Calu3 (cell line): ENCODE measurements around the gene KCNK10. TPM values are rescaled to one million over a fixed set of nuclear protein-coding genes. Genes with fewer than 3 reads are reported as not detected.

ENCODE experiments used
- BruUV-seq: library from RNA; stranded (reverse); fragments of 400-500 nt; replicated peaks from 2 replicates; lab custom pipeline; 2021; lab: Mats Ljungman, UMichigan
- CTCF ChIA-PET: fragments of 300-600 bp; sonication (Branson Sonifier 250); formaldehyde crosslinking; loops from one replicate; lab custom pipeline; 2022; ENCODE audit warnings: antibody characterized with exemption; lab: Charles Lee
- DNase-seq: peaks from one replicate; pipeline ENCODE4 v3.0.0; 2022
- H3K27ac Mint-ChIP-seq: one replicate; pipeline ENCODE4 v1.8.0; 2022; ENCODE audit warnings: mixed read lengths; ENCODE audit not compliant: unreplicated experiment
- H3K27me3 Mint-ChIP-seq: one replicate; pipeline ENCODE4 v1.8.0; 2022; ENCODE audit warnings: mixed read lengths; ENCODE audit not compliant: unreplicated experiment
- H3K36me3 Mint-ChIP-seq: one replicate; pipeline ENCODE4 v1.8.0; 2022; ENCODE audit warnings: mild to moderate bottlenecking, moderate library complexity, mixed read lengths; ENCODE audit not compliant: insufficient read depth, unreplicated experiment
- H3K4me1 Mint-ChIP-seq: one replicate; pipeline ENCODE4 v1.8.0; 2022; ENCODE audit warnings: mild to moderate bottlenecking, low read depth, mixed read lengths; ENCODE audit not compliant: unreplicated experiment
- H3K4me3 Mint-ChIP-seq: one replicate; pipeline ENCODE4 v1.8.0; 2022; ENCODE audit warnings: mild to moderate bottlenecking, low read depth, moderate library complexity, mixed read lengths; ENCODE audit not compliant: unreplicated experiment
- H3K9me3 Mint-ChIP-seq: one replicate; pipeline ENCODE4 v1.8.0; 2022; ENCODE audit warnings: low read depth, mixed read lengths; ENCODE audit not compliant: unreplicated experiment
- intact Hi-C: fragments of 100-400 bp; cut with micrococcal nuclease; formaldehyde crosslinking; loops from one replicate; pipeline ENCODE4 v1.10.0; 2022; ENCODE audit not compliant: unreplicated experiment
- total RNA-seq: library from RNA; stranded (reverse); gene quantifications from 2 replicates; pipeline ENCODE4 v1.2.3, GENCODE V29; 2022
- TF ChIP-seq, protein P1 (sequence below): fragments of 200-600 bp; IDR thresholded peaks from one replicate; pipeline ENCODE4 v1.8.0; 2022; ENCODE audit warnings: antibody characterized with exemption; ENCODE audit not compliant: unreplicated experiment

The KCNK10 gene
- total RNA-seq, 1 experiment from 2014 or later, result not detected

DNA sequence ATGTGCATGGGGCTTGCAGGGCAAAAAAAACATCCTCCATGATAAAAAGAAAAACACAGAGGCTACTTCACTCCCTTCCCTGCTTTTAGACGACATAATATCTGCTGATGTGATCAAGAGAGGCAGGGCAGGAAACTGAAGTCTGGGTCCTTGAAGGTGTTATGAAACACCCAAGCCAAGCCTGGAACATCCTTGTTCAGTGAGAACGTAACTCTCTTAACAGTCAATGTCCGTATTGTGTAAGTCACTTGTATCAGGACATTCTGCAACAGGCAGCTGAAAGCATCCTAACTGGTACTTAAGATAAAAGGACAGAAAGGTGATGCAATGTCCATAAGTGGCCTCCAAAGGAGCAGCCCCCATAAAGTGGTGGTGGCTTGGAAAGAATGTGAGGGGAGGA lies 20.0 kb downstream of the KCNK10 start:
- no peaks in the 10 kb centered on the region for H3K4me1 Mint-ChIP-seq
- no peak overlapping the region for H3K4me3 Mint-ChIP-seq
- H3K27me3 Mint-ChIP-seq, result peaks cover 41% of the 10 kb centered on the region
- TF ChIP-seq, protein P1, sequence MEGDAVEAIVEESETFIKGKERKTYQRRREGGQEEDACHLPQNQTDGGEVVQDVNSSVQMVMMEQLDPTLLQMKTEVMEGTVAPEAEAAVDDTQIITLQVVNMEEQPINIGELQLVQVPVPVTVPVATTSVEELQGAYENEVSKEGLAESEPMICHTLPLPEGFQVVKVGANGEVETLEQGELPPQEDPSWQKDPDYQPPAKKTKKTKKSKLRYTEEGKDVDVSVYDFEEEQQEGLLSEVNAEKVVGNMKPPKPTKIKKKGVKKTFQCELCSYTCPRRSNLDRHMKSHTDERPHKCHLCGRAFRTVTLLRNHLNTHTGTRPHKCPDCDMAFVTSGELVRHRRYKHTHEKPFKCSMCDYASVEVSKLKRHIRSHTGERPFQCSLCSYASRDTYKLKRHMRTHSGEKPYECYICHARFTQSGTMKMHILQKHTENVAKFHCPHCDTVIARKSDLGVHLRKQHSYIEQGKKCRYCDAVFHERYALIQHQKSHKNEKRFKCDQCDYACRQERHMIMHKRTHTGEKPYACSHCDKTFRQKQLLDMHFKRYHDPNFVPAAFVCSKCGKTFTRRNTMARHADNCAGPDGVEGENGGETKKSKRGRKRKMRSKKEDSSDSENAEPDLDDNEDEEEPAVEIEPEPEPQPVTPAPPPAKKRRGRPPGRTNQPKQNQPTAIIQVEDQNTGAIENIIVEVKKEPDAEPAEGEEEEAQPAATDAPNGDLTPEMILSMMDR, result no peak
- intact Hi-C loops, result no loop called here
- CTCF ChIA-PET, result no interaction called here
- no peaks in the 10 kb centered on the region for H3K9me3 Mint-ChIP-seq
- no peaks in the 10 kb centered on the region for H3K36me3 Mint-ChIP-seq
- no TSS peak for BruUV-seq
- no peak for DNase-seq
- H3K27ac Mint-ChIP-seq, result no peak overlapping the region

GRCh38 chr14:88301381-88301780 lies 21.7 kb downstream of the KCNK10 start:
- no peak overlapping the region for H3K27ac Mint-ChIP-seq
- no peaks in the 10 kb centered on the region for H3K4me1 Mint-ChIP-seq
- no peak overlapping the region for H3K4me3 Mint-ChIP-seq
- CTCF ChIA-PET, result no interaction called here
- no peaks in the 10 kb centered on the region for H3K9me3 Mint-ChIP-seq
- no TSS peak for BruUV-seq
- TF ChIP-seq, protein P1, result no peak
- H3K36me3 Mint-ChIP-seq, result no peaks in the 10 kb centered on the region
- no peak for DNase-seq
- intact Hi-C loops, result no loop called here
- H3K27me3 Mint-ChIP-seq, result peaks cover 44% of the 10 kb centered on the region

- CTCF ChIA-PET, result no interaction called here
These were observed 22.3 kb downstream of the KCNK10 start for GRCh38 chr14:88300817-88301216.

DNA sequence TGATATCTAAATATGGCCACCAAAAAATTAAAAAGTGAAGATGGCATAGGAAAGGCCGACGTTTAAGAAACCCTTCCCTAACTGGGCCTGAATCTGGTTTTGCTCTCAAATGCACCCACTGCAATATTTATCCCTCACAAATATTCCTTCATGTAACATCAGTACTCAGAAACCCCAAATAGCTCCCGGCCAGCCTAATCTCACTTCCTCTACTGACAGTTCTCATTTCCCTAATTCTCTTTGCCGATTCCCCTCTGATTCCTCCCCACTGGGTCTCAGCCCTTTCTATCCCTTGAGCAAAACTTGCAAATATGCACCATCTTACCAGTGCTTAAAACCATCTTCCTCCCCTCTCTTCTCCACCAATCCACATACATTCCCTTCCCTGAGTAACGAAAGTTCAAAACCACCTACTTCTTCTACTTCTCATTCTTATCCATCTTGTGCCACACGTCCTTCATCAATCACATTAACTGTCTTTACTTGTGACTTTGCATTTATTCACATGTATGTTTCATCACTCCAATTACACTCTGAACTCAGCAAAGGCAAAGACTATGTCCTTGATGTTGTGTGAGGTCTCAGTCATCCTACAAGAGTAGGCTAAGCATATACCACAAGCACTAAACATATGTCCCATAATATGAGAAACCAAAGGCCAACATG lies 23.1 kb downstream of the KCNK10 start:
- no peak overlapping the region for H3K27ac Mint-ChIP-seq
- CTCF ChIA-PET, result no interaction called here
- BruUV-seq, result no TSS peak
- H3K9me3 Mint-ChIP-seq, result no peaks in the 10 kb centered on the region
- intact Hi-C loops, result no loop called here
- TF ChIP-seq, protein P1, result no peak
- no peak for DNase-seq
- H3K4me3 Mint-ChIP-seq, result no peak overlapping the region
- H3K36me3 Mint-ChIP-seq, result no peaks in the 10 kb centered on the region
- peaks cover 44% of the 10 kb centered on the region for H3K27me3 Mint-ChIP-seq
- no peaks in the 10 kb centered on the region for H3K4me1 Mint-ChIP-seq

More at GRCh38 chr14:88300817-88301216, 22.3 kb downstream of the KCNK10 start:
- intact Hi-C loops, result no loop called here
- Mint-ChIP-seq H3K27me3 (peaks cover 44% of the 10 kb centered on the region), H3K4me1 (no peaks in the 10 kb centered on the region), H3K36me3 (no peaks in the 10 kb centered on the region), H3K4me3 (no peak overlapping the region), H3K9me3 (no peaks in the 10 kb centered on the region), H3K27ac (no peak overlapping the region)
- no peak for DNase-seq
- TF ChIP-seq, protein P1, result no peak
- BruUV-seq, result no TSS peak
